Hepatocyte (in vitro differentiated cells): Measurements from ENCODE around the gene TUBA1B. TPM values are rescaled to one million over a fixed set of nuclear protein-coding genes. Genes with fewer than 3 reads are reported as not detected.
"Not testable (repeated sequence)": the region's sequence is repeated elsewhere in the genome, so short reads cannot be mapped to it uniquely, and the experiment has no call there.

ENCODE experiments used
- DNase-seq: peaks from one replicate; pipeline ENCODE4 v3.0.0-alpha.2; 2016; ENCODE audit warnings: low spot score
- H2AFZ ChIP-seq: fragments of 200-600 bp; sonication (generic); 2 replicates; pipeline ENCODE4 v1.6.0; 2016; ENCODE audit warnings: antibody characterized with exemption, mild to moderate bottlenecking
- H3K27ac ChIP-seq: fragments of 200-600 bp; sonication (generic); 2 replicates; pipeline ENCODE4 v1.5.1; 2016; ENCODE audit warnings: mild to moderate bottlenecking
- H3K27me3 ChIP-seq: fragments of 200-600 bp; sonication (generic); 2 replicates; pipeline ENCODE4 v1.6.1; 2016
- H3K36me3 ChIP-seq: fragments of 200-600 bp; sonication (generic); replicated peaks from 2 replicates; pipeline ENCODE4 v1.5.1; 2016; ENCODE audit warnings: low read depth; ENCODE audit not compliant: insufficient read depth
- H3K4me1 ChIP-seq: fragments of 200-600 bp; sonication (generic); 2 replicates; pipeline ENCODE4 v1.5.1; 2016; ENCODE audit warnings: mild to moderate bottlenecking, moderate library complexity; ENCODE audit not compliant: insufficient read depth
- H3K4me2 ChIP-seq: fragments of 200-600 bp; sonication (generic); 2 replicates; pipeline ENCODE4 v1.6.0; 2016
- H3K4me3 ChIP-seq: fragments of 200-600 bp; sonication (generic); 2 replicates; pipeline ENCODE4 v1.5.1; 2016; ENCODE audit warnings: mild to moderate bottlenecking
- H3K79me2 ChIP-seq: fragments of 200-600 bp; sonication (generic); 2 replicates; pipeline ENCODE4 v1.6.0; 2017; ENCODE audit warnings: mild to moderate bottlenecking
- H3K9me2 ChIP-seq: fragments of 200-600 bp; sonication (generic); replicated peaks from 2 replicates; pipeline ENCODE4 v1.6.0; 2017; ENCODE audit warnings: mild to moderate bottlenecking; ENCODE audit not compliant: insufficient read depth
- H3K9me3 ChIP-seq: fragments of 200-600 bp; sonication (generic); 2 replicates; pipeline ENCODE4 v1.5.1; 2016; ENCODE audit warnings: low read depth, mild to moderate bottlenecking
- H4K20me1 ChIP-seq: fragments of 200-600 bp; sonication (generic); 2 replicates; pipeline ENCODE4 v1.6.0; 2016; ENCODE audit warnings: mild to moderate bottlenecking; ENCODE audit not compliant: insufficient read depth, poor library complexity, severe bottlenecking
- CTCF ChIP-seq: fragments of 200-600 bp; sonication (generic); IDR thresholded peaks from 2 replicates; pipeline ENCODE4 v1.5.1; 2016; ENCODE audit warnings: antibody characterized with exemption, mild to moderate bottlenecking; ENCODE audit not compliant: poor library complexity
- EZH2 ChIP-seq: fragments of 200-600 bp; sonication (generic); IDR thresholded peaks from 2 replicates; pipeline ENCODE4 v1.6.1; 2016; ENCODE audit warnings: antibody characterized with exemption, mild to moderate bottlenecking, borderline replicate concordance
- EZH2phosphoT487 ChIP-seq: fragments of 200-600 bp; sonication (generic); IDR thresholded peaks from one replicate; pipeline ENCODE4 v1.6.1; 2018; ENCODE audit warnings: antibody characterized with exemption, mild to moderate bottlenecking, low read depth, moderate library complexity; ENCODE audit not compliant: unreplicated experiment, severe bottlenecking
- WGBS: methylation state at CpG from one replicate; pipeline ENCODE4 v1.1.6; 2016; ENCODE audit warnings: low lambda C conversion rate; ENCODE audit errors: missing lambda C conversion rate; 5-methylcytosine and 5-hydroxymethylcytosine counted together
- polyA plus RNA-seq: library from polyadenylated mRNA; unstranded; fragments of >200 nt; fragmentation: Nextera tagmentation; extraction: Ambion mirVana; gene quantifications from 2 replicates; pipeline ENCODE4 v1.2.1, GENCODE V29; 2016
- total RNA-seq: library from RNA; depleted of rRNA; stranded (reverse); fragments of >200 nt; gene quantifications from 2 replicates; pipeline ENCODE4 v1.2.3, GENCODE V29; 2014

The TUBA1B gene
- total and polyA plus RNA-seq, 2 experiments from 2014 or later: 558 to 652 TPM

- 28% methylated on average over 2 of the region's 2 CpGs for WGBS
- Histone ChIP-seq H3K4me2 (no peak overlapping the region), H3K4me1 (no peaks in the 10 kb centered on the region), H3K9me2 (no peaks in the 10 kb centered on the region), H3K27ac (no peak overlapping the region), H3K4me3 (no peak overlapping the region), H4K20me1 (no peaks in the 10 kb centered on the region), H3K79me2 (peaks cover 3% of the 10 kb centered on the region), H2AFZ (no peak overlapping the region), H3K27me3 (no peaks in the 10 kb centered on the region), H3K36me3 (no peaks in the 10 kb centered on the region), H3K9me3 (no peaks in the 10 kb centered on the region)
- TF ChIP-seq CTCF: no peak
- TF ChIP-seq EZH2: no peak
- DNase-seq: no peak
Measured at GRCh38 chr12:49138587-49138986, 7.4 kb upstream of the TUBA1B start.

- Histone ChIP-seq H3K79me2 (peaks cover 3% of the 10 kb centered on the region), H3K4me1 (peaks cover 3% of the 10 kb centered on the region), H3K36me3 (no peaks in the 10 kb centered on the region), H2AFZ (no peak overlapping the region), H3K9me3 (no peaks in the 10 kb centered on the region), H3K4me3 (no peak overlapping the region), H3K27me3 (no peaks in the 10 kb centered on the region), H3K9me2 (no peaks in the 10 kb centered on the region), H4K20me1 (no peaks in the 10 kb centered on the region), H3K4me2 (no peak overlapping the region), H3K27ac (no peak overlapping the region)
- no peak for TF ChIP-seq EZH2
- no peak for TF ChIP-seq CTCF
- no peak for TF ChIP-seq EZH2phosphoT487
- 95% methylated on average over 1 of the region's 1 CpG for WGBS
- DNase-seq: no peak
Measured at GRCh38 chr12:49137476-49137875, 6.3 kb upstream of the TUBA1B start.

DNA sequence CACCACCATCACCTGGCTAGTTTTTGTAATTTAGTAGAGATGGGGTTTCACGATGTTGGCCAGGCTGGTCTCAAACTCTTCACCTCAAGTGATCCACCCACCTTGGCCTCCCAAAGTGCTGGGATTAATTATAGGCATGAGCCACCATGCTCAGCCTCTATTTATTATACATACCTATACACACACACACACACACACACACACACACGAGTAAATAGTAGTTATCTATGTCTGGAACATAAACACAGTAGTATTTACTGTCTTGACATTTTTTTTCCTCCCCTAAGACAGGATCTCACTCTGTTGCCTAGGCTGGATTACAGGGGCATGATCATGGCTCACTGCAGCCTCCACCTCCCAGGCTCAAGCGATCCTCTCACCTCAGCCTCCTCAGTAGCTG lies 5.8 kb upstream of the TUBA1B start:
- not testable (repeated sequence) for H3K9me3 ChIP-seq, H3K36me3 ChIP-seq, H2AFZ ChIP-seq, H3K27me3 ChIP-seq, H3K4me3 ChIP-seq, H3K79me2 ChIP-seq, DNase-seq, H3K27ac ChIP-seq, H3K4me2 ChIP-seq, H3K4me1 ChIP-seq, H3K9me2 ChIP-seq, H4K20me1 ChIP-seq
- WGBS: 92% methylated on average over 3 of the region's 3 CpGs

DNA sequence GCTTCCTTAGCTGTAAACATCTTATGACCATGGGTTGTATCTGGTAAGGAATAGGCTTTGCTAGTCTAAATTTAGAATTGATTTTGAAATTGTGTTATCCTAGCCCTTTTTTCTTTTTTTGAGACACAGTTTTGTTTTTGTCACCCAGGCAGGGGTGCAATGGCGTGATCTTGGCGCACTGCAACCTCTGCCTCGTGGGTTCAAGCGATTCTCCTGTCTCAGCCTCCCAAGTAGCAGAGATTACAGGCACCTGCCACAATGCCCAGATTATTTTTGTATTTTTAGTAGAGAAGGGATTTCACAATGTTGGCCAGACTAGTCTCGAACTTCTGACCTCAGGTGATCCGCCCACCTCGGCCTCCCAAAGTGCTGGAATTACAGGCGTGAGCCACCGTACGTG lies 2.4 kb upstream of the TUBA1B start:
- DNase-seq: no peak
- Histone ChIP-seq H3K9me3 (no peaks in the 10 kb centered on the region), H3K27me3 (no peaks in the 10 kb centered on the region), H3K9me2 (no peaks in the 10 kb centered on the region), H3K36me3 (no peaks in the 10 kb centered on the region), H3K27ac (no peak overlapping the region), H3K4me1 (peaks cover 18% of the 10 kb centered on the region), H3K4me3 (no peak overlapping the region), H2AFZ (no peak overlapping the region), H3K79me2 (peaks cover 22% of the 10 kb centered on the region), H4K20me1 (peaks cover 8% of the 10 kb centered on the region), H3K4me2 (peak overlapping the region; percentile 89)
- TF ChIP-seq CTCF (no peak), EZH2phosphoT487 (no peak), EZH2 (no peak)
- 94% methylated on average over 10 of the region's 10 CpGs for WGBS
